Hematopoietic multipotent progenitor cell treated with erythropoietin and hydrocortisone succinate and interleukin-3 and kit ligand, for 4 days (in vitro differentiated cells): ENCODE measurements around the gene BNIP3.
"Not testable (repeated sequence)": the region's sequence is repeated elsewhere in the genome, so short reads cannot be mapped to it uniquely, and the experiment has no call there.

Experiments
- DNase-seq: peaks from one replicate; pipeline ENCODE4 v3.0.0-alpha.2; 2015

BNIP3 gene

DNA sequence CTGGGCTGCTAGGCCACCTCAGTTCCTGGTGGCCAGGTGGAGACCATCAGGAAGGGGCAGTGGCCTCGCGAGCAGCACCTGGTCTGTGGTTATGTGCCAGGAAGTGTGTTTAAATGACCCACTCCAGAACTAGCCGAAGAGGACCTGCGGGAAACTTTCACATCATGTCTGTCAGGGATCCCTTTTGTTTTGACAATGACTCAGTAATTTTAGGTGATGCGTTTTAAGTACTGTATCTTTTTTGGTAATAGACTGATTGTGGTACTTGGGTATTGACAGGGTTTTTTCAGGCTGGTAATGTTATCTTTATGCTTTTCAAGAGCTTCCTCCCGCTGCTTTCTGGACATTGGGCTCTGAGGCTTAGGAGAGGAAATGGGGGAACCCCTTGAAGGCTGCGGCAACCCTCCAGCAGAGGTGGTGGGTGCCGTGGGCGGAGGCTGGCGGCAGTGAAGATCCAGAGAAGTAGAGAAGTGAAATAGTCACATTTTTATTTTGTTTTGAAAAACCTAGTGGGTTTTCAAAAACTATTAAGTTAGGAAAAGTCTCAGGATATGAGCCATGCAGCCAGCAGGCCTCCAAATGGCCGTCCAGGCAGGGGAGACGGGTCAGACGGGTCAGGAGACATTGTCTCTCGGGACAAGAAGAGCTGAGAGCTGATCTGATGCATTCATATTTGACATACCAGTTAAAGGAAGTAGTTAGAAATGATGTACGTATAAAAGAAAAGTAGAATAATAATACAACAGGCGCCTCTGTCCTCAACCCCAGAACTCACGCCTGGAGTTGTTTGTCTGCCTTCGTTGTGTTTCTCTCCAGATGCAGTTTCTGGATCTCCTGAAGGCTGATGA is 53.3 kb downstream of the BNIP3 start:
- peak; percentile 63 for DNase-seq

DNA sequence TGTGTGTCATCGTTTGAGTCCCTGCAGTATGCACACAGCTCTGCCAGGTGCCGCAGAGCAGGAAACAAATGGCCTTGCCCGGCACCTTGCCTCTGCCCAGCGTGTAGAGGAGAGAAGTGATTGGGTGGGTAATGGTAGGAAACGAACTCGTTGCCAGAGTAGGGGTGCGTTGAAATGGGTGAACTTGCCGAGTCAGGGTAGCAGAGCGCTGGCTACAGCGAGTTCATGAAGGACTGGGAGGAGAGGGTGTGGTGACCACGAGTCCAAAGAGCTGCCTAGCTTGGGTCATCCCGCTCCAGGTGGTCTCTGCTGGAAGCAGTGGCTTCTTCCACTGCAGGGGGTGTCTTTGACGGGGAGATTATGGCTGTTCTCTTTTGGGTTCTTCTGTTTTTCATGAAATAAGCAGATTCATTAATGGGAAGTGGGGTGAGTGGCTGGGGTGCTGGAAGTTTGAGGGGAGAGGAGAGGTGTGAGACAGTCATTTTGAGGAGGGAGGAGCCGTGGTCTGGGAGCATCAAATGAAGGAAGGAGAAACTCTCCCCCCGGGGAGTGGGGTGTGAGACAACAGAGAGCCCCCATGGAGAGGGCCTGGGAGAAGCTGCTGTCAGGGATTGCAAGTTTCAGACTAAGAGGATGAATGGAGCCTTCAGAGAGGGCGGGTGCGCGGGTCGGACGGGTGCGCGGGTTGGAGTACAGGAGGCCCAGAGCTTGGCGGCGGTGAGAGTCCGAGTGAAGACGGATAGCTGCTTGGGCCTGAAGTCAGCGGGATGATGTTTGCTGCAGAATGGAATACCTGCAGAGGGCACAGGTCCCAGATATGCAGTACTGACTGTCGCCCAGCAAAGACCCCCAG is 54.8 kb downstream of the BNIP3 start:
- DNase-seq: no peak

DNA sequence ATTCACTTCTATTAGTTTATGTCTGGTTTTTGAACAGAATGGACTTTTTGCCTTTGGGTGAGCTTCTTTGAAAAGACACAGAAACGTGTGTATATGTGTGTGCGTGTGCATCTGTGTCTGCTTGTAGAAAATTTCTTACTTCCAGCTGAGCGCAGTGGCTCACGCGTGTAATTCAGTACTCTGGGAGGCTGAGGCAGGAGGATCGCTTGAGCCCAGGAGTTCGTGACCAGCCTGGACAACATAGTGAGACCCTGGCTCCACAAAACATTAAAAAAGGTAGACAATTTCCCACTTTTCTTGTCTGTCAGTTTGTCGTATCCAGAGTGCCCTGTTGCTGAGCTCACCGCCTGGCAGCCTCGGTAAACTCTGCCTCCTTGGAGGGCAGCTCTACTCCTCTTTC is 55.5 kb downstream of the BNIP3 start:
- DNase-seq: no peak

DNA sequence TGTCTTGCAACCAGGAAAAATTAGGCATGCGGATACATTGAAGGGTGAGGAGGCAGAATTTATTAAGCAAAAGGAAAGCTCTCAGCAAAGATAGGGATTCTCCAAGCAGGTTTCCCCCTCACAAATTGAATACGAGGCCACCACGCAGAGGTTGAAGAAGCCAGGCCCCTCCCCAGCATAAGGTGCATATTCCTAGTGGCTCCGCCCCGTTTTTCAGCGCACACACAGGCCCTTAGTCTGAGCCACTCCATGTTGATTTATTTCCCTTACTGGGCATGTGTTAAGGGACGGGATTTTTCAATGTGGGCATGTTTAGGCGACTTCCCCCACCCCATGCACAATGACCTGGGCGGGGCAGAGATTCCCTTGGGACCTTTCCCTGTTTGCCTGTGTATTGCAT is 56.0 kb downstream of the BNIP3 start:
- DNase-seq: no peak

DNA sequence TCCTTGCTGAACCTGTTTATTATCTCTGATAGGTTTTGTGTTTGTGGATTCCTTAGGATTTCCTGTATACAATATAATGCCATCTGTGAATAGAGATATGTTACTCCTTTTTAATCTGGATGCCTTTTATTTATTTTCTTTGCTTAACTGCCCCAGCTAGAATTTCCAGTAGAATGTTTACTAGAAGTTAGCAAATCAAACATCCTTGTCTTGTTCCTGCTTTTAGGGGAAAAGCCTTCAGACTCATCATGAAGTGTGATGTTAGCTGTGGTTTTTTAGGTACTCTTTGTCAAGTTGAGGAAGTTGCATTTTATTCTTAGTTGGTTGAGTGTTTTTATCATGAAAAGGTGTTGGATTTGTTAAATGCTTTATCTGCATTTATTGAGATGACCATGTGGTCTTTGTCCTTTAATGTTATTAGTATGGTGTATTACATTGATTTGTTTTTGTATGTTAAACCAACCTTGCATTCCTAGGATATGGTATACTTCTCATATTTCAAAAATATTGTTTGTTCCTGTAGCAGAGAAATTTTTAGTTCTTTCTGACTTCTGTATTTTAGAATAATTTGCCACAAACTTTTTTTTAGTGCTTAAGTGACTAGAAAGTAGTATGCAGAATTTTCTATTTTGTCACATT is 56.6 kb downstream of the BNIP3 start:
- DNase-seq: peak; percentile 30

DNA sequence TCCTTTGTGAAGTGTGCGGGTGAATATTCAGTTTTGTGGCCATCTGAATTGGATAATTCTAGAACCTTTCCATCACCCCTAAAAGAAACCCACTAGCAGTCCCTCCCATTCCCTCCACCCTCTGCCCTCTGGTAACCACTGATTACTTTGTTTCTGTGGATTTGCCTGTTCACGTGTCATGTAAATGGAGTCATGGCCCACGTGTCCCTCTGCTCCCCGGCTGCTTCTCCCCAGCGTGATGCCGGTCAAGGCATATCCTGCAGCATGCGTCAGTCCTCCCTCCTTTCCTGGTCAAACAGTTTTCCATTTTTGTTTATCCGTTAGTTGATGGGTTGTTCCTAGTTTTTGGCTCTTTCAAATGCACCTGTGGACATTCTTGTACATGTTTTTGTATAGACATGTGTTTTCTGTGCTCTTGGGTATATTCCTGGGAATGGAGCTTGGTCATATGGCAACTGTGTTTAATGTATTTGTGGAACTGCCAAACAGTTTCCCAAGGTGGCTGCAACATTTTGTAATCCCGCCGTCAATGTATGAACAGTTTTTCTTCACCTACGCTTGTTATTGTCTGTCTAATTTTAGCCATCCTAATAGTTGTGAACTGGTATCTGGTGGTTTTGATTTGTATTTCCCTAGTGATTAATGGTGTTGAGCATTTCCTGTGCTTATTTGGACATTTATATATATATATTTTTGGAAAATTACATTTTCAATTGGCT is 58.5 kb downstream of the BNIP3 start:
- no peak for DNase-seq

DNA sequence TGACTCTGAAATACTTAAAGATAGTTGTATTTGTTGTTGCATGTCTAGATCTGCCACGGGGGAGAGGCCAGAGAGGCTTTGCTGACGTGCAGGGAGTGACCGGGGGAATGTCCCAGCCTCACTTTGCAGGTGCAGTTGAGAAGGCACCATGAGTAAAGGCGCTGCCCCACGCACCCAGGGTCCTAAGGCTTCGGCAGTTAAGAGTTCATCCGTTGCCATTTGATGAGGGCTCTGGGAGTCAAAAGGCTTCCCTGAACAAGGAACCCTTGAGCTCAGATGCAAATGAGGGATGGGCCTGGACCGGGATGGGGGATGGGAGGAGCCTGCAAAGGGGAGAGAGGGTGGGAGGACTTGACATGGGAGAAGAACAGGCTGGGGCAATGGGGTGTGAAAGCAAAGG is 60.5 kb downstream of the BNIP3 start:
- DNase-seq: no peak

DNA sequence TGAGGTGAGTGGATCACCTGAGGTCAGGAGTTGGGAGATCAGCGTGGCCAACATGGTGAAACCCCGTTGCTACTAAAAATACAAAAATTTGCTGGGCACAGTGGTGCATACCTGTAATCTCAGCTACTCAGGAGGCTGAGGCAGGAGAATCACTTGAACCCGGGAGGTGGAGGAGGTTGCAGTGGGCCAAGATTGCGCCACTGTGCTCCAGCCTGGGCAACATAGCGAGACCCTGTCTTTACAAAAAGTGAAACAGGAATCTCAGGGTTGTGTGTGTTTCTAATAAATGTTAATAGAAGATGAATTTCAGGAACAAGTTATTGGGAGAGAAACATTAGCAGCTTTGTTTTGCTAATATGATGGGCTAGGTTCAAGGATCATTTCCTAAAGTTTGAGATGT is 61.0 kb downstream of the BNIP3 start:
- DNase-seq: no peak

DNA sequence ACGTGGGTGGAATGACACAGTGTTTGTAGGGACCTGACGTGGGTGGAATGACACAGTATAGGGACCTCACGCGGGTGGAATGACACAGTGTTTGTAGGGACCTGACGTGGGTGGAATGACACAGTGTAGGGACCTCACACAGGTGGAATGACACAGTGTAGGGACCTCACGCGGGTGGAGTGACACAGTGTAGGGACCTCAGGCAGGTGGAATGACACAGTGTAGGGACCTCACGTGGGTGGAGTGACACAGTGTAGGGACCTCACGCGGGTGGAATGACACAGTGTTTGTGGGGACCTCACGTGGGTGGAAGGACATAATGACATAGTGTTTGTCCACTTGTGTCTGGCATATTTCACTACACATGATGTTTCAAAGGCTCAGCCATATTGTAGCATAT is 61.6 kb downstream of the BNIP3 start:
- DNase-seq: no peak

DNA sequence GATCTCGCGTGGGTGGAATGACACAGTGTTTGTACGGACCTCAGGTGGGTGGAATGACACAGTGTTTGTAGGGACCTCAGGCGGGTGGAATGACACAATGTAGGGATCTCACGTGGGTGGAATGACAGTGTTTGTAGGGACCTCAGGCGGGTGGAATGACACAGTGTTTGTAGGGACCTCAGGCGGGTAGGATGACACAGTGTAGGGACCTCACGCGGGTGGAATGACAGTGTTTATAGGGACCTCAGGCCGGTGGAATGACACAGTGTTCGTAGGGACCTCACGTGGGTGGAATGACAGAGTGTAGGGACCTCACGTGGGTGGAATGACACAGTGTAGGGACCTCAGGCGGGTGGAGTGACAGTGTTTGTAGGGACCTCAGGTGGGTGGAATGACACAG is 62.3 kb downstream of the BNIP3 start:
- DNase-seq: not testable (repeated sequence)
